ENCODE data around the gene ARSI.

Gene ARSI

GRCh38 chr5:150293091-150293941 is 9.4 kb downstream of the ARSI start:
- no peak for DNase-seq (ENCODE audit: low spot score)

- DNase-seq (ENCODE audit: low spot score), result no peak
Measured at GRCh38 chr5:150291388-150292385, 11.0 kb downstream of the ARSI start.

- no peak for DNase-seq (ENCODE audit: low spot score)
Measured at GRCh38 chr5:150289551-150290390, 12.9 kb downstream of the ARSI start, which contains the start of gene CAMK2A. Gene CAMK2A, minus strand, starts transcription at chr5:150289773. Its CDS starts 148 bp downstream, at chr5:150289625.

DNA sequence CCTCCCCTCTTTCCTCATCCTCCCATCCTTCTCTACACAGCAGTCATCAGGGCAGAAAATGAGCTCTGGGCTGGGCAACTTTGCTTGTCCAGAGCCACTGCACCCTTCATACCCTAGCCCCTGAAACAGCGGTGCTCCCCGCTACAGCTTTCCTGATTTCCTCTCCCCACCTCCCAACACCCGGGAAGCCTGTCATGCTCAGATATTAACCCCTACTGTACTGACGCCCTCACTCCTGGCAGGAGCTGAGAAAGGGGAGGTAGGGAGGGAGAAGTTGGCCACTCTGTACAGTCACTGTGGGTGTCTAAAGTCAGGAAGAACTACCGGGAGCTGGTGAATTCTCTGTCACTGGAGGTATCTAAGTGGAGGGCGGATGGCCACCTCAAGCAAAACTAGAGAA is 13.9 kb downstream of the ARSI start:
- no peak for DNase-seq (ENCODE audit: low spot score)

DNA sequence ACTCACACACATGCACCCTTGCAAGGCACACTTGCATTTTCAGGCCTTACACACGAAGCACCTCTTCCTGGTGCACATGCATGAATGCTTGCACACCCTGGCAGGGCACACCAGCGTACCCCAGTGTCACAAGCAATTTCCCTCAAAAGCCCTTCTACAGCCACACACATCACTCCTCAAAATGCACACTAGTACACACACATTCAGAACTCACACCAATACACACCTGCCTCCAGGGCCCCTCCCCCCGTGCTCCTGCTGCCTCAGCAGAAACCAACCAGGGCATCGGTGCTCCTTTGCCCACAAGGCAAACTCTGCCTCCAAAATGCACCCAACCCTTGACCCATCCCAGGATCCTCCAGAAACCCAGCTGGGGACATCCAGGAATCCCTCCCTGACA is 14.3 kb downstream of the ARSI start:
- DNase-seq (ENCODE audit: low spot score), result no peak

GRCh38 chr5:150286820-150287219 is 15.9 kb downstream of the ARSI start:
- no peak for DNase-seq (ENCODE audit: low spot score)

DNA sequence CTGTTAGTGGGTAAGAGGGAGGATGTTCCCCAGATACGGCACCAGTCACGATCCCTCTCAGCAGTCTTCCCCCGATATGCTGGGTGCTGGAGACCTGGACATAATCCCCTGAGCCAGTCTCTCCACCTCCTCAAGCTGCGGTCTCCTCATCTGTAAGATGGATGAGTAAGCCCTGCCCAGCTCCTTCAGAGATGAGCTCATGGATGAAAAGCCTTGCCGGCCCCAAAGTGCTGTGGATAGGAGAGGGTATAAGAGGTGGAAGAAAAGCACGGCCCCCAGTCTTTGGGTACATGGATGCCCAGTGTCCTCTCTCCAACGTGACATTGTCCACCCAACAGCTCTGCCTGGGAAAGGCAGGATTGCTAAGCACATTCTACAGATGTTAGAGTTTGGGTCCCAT is 17.6 kb downstream of the ARSI start:
- no peak for DNase-seq (ENCODE audit: low spot score)

DNA sequence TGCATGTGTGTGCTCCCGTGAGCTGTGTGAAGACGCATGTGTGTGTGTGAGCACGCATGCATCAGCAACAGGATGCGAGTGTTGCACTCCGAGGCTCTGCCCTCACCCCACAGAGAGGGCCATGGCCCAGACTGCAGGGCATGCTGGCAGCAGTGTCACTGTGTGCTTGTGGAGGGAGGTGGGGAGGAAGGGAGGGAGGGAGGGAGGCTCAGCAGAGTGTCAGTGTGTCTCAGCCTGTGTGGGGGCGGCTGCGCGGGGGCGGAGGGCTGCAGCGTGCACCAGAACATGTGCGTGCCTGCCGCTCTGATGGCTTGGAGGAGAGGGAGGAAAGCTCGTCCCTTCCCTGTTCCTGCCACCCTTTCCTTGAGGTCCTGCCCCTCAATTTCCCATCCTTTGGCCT is 18.4 kb downstream of the ARSI start:
- DNase-seq (ENCODE audit: low spot score), result no peak

DNA sequence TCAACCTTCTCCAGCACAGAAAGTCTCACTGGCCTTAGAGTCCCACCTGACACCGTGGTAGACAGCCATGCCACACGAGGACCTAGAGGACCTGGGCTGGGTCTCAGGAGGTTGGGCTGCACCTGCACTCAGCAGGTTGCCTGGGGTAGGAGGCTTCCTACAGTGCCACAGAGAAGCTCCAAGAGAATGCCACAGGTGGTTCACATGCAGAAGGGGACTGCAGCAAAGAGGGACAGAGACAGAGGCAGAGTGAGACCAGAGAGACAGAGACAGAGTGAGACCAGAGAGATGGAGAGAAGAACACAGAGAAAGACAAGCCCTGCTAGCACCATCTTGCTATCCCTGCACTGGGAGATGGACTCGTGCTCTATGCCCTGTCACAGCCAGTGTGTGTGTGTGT is 18.8 kb downstream of the ARSI start:
- DNase-seq (ENCODE audit: low spot score), result no peak

- no peak for DNase-seq (ENCODE audit: low spot score)
Measured at GRCh38 chr5:150281987-150282386, 20.7 kb downstream of the ARSI start.

DNA sequence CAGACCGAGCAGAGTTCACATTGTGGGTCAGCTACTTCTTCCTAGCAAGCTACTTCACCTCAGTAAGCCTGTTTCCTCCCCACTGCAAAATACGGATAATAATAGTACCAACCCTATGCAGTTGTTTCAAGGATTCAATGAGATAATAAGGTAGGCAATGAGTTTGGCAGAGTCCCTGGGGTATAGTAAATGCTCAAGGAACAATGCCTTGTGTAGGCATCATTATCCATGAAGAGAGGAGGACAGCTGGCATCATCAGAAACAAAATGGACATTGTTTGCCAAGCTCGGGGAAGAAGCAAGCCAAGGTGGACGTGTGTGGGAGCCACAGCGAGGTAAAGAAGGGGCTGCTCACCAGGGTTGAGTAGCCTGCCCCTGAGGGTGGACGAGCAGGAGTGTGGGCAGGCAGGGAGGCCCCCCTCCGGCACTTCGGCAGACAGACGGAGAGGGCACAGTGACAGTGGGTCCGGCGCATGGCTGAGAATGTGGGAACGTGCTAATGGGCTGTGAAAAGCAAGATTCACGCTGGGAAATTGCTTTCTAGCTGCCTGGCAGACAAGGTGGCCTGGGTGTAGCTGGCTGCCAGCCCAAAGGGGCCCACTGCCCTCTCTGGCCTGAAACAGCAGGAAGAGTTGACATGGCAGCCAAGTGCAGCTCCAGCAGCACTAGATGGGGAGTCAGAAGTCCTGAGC is 23.2 kb downstream of the ARSI start:
- no peak for DNase-seq (ENCODE audit: low spot score)

DNA sequence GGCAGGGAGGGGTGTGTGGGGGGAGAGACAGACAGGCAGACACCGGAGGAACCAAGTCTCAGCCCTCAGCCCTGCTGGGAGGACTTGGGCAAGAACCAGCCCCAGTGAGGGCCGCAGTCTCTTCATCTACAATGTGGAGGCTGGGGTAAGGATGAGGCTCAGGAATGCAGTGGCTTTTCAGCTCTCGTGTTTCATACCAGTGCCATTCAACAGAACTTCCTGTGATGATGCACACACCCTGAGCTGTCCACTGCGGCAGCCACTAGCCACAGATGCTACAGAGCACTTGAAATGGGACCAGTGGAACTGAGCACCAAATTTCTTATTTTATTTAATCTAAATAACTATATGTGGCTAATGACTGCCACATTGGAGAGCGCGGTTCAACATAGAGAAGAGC is 23.8 kb downstream of the ARSI start:
- no peak for DNase-seq (ENCODE audit: low spot score)

- DNase-seq (ENCODE audit: low spot score), result no peak
Measured at GRCh38 chr5:150278046-150278730, 24.5 kb downstream of the ARSI start.

GRCh38 chr5:150277043-150277442 is 25.7 kb downstream of the ARSI start:
- no peak for DNase-seq (ENCODE audit: low spot score)

DNA sequence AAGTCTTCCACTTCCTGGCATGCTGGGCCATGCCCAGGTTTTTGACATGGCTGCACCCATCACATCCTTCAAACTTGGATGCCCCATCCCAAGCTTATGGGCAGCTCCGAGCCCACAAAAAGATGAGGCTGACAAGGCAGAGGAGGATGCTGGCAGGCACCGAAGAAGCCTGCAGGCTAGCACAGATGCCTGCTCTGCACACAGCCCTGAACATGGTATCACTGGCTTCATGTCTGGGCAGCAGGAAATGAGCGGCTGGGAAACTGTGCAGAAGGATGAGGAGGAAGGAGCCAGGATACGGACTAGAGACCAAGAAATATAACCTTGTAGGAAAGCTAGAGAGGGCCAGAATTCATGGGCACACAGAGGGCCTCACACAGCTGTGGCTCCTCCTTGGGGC is 27.9 kb downstream of the ARSI start:
- no peak for DNase-seq (ENCODE audit: low spot score)

DNA sequence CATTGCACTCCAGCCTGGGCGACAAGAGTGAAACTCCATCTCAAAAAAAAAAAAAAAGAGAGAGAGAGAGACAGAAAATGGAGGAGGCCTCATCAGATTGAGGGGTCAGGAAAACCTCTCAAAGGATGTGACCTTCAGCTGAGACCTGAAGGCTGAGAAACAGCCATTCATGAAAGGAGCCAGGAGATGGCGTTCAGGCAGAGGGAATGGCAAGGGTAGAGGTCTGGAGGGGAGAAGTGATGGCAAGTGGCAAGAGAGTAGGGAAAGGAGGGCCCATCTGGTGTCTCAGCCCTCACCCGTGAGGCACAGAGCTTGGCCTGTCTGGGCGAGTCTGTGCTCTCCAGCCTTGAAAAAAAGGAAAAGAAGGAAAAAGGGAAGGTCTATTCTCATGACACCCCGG is 30.2 kb downstream of the ARSI start:
- peak; percentile 1 for DNase-seq (ENCODE audit: low spot score)

DNA sequence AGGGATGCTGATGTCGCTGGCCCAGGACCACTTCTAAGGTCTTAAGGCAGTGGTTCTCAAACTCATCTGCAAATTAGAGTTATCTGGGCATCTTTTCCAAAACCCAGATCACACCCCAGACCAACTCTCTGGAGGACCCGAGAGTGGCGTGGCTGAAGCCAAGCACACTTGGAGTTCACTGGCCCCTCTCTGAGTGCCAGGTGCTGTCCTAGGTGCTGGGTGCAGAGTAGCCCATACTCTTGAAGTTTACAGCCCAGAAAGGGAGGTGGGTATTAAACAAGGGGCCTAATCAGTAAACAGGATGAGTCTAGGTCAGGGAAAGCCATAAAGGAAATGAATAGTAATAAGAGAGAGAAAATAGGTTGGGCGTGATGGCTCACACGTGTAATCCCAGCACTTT is 30.8 kb downstream of the ARSI start:
- no peak for DNase-seq (ENCODE audit: low spot score)

- DNase-seq (ENCODE audit: low spot score), result no peak
Measured at GRCh38 chr5:150271296-150271692, 31.4 kb downstream of the ARSI start.

DNA sequence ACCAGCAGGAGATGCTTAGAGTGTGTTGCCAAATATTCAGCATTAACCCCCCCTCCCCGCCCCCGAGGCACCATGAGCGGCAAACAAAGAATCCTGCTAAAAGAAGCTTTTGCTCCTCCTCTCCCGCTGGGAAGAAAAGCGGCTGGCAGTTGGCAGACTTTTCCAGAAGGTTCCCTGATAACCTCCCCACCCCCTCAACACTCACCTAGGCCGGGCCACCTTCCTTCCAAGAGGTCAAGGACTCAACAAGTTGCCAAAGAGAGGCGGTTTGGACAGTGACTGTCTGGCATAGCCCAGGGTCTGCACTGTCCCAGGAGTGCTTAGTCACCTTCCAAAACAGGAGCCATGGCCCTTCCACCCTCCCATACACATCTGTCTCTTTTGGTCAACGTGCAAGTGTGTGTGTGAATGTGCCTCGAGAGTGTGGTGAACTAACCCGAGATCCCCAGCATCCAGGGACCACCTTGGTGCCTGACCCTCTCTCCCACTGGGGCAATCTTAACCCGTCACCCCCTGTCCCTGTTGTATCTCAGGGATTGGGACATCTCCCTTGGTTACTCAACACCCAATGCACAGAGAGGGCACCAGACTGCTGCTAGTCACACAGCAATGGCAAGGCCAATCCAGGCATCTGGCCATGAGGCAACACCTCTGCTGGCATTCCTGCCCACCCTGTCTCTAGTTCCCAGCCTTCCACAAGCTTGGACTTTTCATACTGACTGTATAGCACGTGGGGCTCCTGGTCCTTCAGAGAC is 32.0 kb downstream of the ARSI start:
- DNase-seq (ENCODE audit: low spot score), result no peak

DNA sequence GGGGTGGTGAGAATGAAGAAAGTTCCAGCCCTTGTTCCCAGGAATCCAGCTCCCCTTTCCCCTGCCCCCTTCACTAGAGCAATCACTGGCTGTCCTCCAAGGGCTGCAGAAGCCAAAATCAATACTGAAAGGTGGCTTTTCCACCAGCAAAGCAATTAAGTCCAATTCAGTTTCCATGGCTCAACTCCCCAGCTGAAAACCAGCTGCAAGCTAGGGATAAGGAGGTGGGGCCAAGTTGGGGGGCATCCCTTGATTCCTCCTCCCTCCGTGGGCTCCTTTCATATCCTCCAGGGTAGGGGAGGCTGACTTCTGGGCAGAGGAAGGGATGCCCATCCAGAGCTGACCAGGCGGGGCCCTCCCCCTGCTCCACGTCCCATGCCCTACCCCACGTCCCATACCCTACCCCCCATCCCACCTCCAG is 35.8 kb downstream of the ARSI start:
- no peak for DNase-seq (ENCODE audit: low spot score)
